Gastrocnemius medialis (tissue), 4 donors: ENCODE data around the gene CIT.

Source experiments
- CTCF ChIP-seq, 5 experiments: fragments of 450-650 bp in 3 of 5; fragments of 200-600 bp in 2 of 5; sonication (generic) in 2 of 5; IDR thresholded peaks in 4 of 5; conservative IDR thresholded peaks in 1 of 5; 1 replicate in 4 of 5; 2 replicates in 1 of 5; pipeline ENCODE4 v1.5.1; 2016 to 2019; ENCODE audit warnings: antibody characterized with exemption in 5 of 5, mild to moderate bottlenecking in 3 of 5, moderate library complexity in 3 of 5
- POLR2A ChIP-seq, 2 donors: fragments of 450-650 bp; IDR thresholded peaks; one replicate each; pipeline ENCODE4 v1.6.1; 2017; ENCODE audit warnings: antibody characterized with exemption in 2 of 2, mild to moderate bottlenecking in 2 of 2, moderate library complexity in 2 of 2

GRCh38 chr12:119775246-119775895 lies 101.7 kb downstream of the CIT start:
- TF ChIP-seq CTCF (IDR thresholded peaks at IDR 0.05 in 4 of 5, conservative IDR thresholded peaks at IDR 0.05 in 1 of 5): no peak
- no peak for TF ChIP-seq POLR2A (IDR thresholded peaks at IDR 0.05)
